Activated CD4-positive, alpha-beta T cell treated with anti-CD3 and anti-CD28 coated beads for 1 hour (primary cell): ENCODE measurements around the gene MRAS.

Experiments
- DNase-seq: peaks from one replicate; pipeline ENCODE4 v3.0.0-alpha.2; 2020

Gene MRAS

DNA sequence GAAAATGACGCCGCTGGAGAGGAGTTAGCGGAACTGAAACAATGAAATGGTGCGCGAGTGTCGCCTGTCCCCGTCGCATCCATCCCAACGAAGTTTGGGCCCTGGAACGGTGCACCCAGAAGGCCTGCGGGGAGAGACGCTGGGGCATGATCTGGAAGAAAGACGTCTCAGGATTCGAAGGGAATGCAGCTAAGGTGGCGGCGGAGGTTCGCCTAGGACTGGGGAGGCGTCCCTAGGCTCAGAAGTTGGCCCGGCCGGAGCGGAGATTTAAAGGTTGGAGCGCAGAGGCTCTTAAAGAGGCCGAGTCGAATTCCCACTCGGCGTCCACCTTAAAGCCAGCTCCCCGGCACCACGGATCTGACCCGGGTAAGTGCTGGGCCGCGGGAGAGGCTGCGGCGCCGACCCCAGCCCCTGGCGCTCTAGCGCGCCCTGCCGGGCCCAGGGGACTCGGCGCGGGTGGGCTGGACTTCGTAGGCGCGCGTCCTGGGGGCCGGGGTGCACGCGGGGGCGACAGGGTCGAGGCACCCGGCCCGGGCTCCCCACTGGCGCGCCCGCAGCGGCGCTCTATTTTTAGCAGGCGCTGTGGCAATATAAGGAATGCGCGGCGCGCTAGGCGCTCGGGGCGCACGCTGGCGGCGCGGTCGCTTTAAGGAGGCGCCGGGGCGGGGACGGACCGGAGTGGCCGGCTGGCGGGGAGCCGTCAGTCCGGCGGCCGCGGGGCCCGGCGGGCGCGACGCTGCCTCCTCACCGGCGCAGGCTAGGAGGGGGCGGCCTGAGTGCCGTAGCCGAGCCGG, at the start of gene MRAS:
Gene MRAS, plus strand, starts transcription at position 620 of the 794 bp plus-strand sequence. CDS start 24,305 bp downstream, outside the sequence.
- peak; percentile 10 for DNase-seq

- DNase-seq = no peak
Measured at GRCh38 chr3:138300647-138301046, 47.7 kb upstream of the MRAS start.

DNA sequence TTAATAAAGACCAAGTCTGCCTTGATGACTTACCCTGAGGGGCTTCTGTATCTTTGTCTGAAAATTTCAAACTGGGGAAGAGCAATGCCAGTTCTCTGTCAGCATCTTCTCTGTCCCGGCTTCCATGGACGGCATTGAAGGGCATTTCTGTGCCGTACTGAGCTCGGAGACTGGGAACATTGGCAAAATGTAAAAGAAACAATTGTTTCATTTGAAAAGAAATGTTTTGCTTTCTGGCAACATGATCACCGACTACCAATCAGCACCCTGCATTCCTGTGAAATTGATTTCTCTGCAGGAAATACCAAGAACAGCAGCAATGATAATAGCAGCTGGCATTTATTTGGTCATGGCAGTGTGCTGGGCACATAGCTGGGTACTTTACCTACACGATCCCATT, 44.9 kb upstream of the MRAS start:
- DNase-seq = no peak

DNA sequence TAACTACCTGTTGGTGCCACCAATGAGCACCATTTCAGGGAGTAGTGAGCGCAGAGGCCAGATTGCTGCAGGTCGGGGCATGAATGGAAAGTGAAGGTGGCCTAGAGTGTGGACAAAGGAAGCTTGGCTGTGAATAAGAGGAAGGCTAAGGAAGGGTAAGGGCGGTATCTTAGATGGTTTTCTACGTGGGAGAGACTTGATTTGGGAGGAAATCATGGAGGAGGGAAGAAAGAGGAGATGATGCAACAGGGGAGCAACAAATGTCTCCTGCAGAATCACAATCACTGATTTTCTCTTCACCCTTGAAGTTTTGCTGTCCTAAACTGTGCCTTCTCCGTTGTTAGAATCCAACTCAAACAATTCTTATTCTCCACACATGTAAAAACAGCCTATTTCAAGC, 40.5 kb upstream of the MRAS start:
- no peak for DNase-seq

DNA sequence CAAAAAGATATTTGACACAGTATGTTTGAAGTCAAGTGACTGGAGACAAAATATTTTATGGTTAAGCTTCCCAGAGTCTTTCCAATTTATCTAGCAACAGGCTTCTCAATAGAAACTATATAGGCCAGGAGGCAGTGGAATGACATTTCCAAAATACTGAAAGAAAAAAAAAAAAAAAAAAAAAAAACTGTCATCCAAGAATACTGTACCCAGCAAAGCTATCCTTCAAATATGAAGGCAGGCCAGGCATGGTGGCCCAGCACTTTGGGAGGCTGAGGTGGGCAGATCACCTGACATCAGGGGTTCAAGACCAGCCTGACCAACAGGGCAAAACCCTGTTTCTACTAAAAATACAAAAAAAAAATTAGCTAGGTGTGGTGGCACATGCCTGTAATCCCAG, 39.6 kb upstream of the MRAS start:
- DNase-seq = no peak

DNA sequence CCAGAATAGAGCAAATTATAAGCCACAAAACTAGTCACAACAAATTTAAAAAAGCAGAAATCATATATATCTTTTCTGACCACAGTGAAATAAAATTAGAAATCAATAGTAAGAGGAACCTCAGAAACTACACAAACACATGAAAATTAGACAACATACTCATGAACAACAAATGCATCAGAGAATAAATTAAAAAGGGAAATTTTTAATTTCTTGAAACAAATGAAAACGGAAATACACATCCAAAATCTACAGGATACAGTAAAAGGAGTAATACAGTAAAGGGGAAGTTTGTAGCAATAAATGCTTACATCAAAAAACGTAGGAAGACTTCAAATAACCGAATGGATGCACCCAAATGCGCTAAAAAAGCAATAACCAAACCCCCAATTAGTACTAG, 37.9 kb upstream of the MRAS start:
- no peak for DNase-seq

DNA sequence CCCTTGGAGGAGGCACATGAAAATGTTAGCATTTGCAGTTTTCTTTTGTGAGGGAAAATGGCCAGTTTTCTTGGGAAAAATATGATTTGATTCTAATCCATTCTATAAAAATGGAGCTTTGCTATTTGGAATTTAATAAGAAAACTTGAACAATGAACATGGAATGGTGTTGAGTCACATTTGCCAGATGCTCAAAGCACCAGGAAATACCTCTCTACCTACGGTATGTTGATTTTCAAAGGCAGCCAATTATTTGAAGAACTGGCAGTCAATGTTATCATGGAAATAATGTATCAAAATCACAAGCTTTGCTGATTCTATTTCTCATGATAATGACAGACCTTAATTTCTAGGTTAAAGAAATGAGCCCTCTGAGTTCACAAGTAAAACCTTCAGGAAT, 33.6 kb upstream of the MRAS start:
- DNase-seq = no peak

- DNase-seq = no peak
Measured at GRCh38 chr3:138317687-138318086, 30.7 kb upstream of the MRAS start.

DNA sequence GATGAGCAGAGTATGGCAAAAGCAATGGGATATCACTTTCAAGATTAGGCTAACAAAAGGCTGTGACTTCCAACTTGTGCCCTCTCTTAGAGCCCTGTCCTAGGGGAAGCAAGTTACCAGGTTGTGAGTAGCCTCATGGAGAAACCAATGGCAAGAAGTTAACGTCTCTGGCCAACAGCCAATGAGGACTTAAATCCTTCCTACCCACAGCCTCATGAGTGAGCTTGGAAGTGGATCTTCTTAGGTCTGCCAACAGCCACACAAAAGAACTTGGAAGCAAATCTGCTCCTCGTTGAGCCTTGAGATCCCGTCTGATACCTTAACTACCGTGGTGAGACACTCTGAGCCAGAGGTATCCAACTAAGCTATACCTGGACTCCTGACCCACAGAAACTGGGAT, 24.4 kb upstream of the MRAS start:
- no peak for DNase-seq

GRCh38 chr3:138325990-138326389, 22.4 kb upstream of the MRAS start:
- DNase-seq = no peak

- no peak for DNase-seq
Measured at GRCh38 chr3:138326866-138327595, 21.3 kb upstream of the MRAS start.

DNA sequence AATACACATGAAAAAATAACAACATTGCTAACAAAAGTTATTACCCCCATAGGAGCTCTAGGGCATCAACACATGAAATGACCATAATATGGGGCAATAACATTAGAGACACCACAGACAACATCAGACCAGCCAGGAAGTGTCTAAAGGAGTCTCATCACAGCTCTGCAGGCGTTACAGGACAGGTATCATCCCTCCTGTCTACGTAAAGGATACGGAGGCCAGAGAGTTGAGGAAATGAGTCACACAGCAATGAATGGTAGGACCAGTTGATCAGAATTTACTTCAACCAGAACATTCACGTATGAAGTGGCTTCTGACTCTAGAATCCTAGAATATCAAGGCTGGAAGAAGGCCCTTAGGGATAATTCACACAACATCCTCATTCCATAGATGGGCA, 20.5 kb upstream of the MRAS start:
- no peak for DNase-seq

GRCh38 chr3:138328341-138328740, 20.0 kb upstream of the MRAS start:
- DNase-seq = no peak

- DNase-seq = peak; percentile 82
Measured at GRCh38 chr3:138329127-138329983, 19.0 kb upstream of the MRAS start, which contains the start of gene NME9. Gene NME9, minus strand, starts transcription at chr3:138329851. Its CDS starts 516 bp downstream, at chr3:138329335.

- no peak for DNase-seq
Measured at GRCh38 chr3:138329984-138330293, 18.4 kb upstream of the MRAS start.

DNA sequence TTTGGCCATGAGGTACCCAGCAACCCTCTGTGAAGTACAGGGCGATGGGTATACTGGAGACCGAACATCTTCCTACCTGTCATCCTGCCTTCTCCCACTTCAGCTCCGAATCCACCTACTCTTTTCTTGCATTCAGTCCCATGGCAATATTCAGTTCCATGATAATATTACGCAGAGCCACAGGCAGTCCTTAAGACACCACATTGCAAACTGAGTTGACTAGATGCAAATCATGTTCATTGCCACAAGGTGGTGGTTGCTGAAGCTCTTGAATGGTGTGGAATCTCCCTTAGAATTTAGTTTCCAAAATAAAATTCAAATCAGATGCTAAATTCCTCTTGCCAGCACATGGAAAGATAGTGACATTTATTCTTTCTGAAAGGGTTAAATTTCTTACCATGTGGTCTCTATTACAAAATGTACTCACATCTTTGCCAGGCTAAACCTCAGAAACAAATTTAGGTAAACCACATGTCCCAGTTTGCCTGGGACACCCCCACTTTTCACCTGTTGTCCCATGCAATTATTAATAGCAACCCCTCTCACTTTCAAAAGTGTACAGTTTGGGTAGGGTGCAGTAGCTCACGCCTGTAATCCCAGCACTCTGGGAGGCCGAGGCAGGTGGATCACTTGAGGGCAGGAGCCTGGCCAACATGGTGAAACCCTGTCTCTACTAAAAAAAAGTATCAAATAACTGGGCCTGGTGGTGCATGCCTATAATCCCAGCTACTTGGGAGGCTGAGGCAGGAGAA, 17.1 kb upstream of the MRAS start:
- DNase-seq = no peak

GRCh38 chr3:138332472-138333073, 15.8 kb upstream of the MRAS start:
- DNase-seq = no peak

- DNase-seq = no peak
Measured at GRCh38 chr3:138334608-138335007, 13.8 kb upstream of the MRAS start.

DNA sequence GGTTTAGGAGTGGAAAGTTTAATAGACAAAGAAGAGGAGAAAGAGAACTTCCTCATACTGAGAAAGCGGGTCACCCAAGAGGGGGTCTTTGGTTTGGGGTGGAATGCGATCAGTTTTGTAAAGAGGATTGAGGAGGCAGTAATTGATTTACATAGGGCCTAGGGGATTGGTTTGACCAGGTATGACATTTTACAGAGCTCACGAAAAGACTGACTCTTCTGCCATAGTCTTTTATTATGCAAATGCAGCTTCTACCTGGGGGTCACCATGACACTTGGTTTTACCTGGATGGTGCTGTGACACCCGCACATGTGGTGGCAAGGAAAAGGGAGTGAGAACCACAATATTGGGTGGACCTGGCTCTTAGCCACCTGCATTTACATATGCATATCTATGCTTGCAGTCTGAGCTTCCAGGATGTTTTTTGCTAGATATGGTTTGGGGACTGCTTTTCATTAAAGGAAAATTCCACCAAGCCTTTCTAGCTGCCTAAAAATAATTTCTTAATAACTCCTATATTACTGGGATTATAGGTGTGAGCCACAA, 11.9 kb upstream of the MRAS start:
- no peak for DNase-seq

DNA sequence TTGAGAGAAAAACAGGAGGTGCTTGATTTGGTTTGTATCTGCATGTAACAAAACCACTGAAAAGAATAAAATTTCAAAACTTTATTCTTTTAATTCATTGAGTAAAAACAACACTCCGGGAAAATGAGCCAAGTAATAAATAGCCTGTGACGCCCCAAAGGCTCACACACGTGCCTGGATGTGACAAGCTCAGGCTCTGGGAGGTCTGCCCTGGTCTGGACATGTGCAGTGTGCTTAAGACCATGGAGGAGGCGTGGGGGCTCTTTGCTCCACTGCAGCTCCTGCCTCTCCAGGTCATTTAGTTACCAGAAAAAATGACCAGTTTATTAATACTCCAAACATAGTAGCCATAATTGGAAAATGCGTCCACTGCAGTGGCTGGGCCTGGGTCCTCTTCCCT, 10.1 kb upstream of the MRAS start:
- DNase-seq = no peak

DNA sequence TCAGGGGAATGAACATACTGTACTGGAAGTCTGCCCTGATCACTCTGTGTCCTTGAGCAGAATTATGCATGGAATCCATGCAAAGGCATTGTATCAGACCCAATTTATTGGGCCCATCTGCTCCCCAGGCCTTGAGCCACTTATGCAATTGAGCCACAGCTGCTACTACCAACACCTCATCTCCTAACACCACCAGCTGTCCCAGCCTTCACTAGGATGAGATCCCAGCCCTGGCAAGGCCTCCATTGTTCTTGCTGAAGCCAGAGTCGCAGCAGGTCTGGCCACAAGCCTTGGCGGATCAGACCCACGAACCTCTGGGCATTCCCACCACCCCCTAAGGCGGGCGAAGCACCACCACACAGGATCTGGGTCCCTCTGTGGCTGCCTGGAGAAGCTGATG, 9.6 kb upstream of the MRAS start:
- no peak for DNase-seq

DNA sequence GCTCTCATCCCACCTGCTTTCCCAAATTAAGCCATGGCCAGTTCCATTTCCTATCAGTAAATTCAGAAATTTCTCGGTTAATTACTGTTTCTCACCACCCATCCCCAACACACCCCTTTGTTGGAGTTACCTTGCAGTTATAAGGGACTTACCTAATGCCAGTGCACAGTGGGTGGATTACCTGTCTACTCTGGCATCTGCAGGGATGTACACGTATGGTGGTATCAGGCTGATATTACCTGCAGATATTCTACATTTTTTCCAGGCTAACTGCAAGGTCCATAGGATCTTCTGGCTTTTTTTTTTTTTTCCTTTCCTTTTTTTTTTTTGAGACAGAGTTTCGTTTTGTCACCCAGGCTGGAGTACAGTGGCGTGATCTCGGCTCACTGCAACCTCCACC, 7.9 kb upstream of the MRAS start:
- DNase-seq = no peak
